NCI-H2081 (cell line): ENCODE data around the gene ADGRD1.

ENCODE experiments used
- DNase-seq, 2 experiments: peaks; one replicate each; lab custom pipeline; 2025; lab: John Stamatoyannopoulos, UW

The ADGRD1 gene

DNA sequence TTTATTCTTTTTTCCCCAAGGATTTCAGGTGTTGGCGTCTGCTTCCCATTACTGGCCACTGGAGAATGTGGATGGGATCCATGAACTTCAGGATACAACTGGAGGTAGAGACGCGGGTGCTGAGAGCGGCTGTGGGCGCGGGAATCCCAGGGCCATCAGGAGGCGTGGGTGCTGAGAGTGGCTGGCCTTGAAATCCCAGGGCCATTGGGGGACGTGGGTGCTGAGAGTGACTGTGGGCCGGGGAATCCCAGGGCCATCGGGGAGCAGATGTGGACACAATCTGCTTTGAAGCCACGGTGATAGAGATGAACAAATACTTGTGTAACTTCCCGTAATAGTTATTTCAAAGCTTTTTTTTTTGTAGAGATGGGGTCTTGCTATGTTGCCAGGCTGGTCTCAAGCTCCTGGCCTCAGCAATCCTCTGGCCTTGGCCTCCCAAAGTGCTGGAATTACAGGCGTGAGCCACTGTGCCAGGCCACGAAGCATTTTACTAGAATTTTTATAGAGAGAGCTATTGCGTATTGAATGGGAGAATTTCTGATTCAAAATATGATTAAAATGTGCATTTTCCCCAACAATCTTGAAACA lies 12.8 kb downstream of the ADGRD1 start:
- no peak for DNase-seq

DNA sequence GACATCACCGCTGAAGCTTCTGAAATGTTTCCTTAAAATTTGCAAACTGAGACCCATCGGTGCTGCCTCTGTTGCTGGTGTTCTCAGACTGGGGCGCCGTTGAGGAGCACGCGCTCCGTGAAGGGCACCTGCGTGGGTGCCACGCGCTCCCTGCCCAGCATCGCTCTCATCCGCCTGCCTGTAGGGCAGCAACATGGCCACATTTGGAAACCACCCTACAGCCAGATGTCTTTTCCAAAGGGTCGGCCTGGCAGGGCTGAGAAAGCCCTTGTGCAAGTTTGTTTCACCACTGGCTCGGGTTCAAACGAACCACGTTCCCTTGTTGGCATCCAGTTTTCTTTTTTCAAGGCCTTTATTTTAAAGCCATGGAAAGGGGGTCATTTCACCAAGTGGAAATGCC lies 13.9 kb downstream of the ADGRD1 start:
- no peak for DNase-seq

- DNase-seq: no peak
These were observed 14.9 kb downstream of the ADGRD1 start for GRCh38 chr12:130968611-130969010.

DNA sequence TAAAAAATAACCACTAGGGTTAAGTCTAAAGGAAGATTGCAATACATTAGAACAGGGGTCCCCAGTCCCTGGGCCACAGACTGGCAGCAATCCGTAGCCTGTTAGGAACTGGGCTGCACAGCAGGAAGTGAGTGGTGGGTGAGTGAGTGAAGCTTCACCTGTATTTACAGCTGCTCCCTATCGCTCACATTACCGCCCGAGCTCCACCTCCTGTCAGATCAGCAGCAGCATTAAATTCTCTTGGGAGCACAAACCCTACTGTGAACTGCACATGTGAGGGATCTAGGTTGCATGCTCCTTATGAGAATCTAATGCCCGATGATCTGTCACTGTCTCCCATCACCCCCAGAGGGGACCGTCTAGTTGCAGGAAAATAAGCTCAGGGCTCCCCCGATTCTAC lies 15.5 kb downstream of the ADGRD1 start:
- DNase-seq: no peak

DNA sequence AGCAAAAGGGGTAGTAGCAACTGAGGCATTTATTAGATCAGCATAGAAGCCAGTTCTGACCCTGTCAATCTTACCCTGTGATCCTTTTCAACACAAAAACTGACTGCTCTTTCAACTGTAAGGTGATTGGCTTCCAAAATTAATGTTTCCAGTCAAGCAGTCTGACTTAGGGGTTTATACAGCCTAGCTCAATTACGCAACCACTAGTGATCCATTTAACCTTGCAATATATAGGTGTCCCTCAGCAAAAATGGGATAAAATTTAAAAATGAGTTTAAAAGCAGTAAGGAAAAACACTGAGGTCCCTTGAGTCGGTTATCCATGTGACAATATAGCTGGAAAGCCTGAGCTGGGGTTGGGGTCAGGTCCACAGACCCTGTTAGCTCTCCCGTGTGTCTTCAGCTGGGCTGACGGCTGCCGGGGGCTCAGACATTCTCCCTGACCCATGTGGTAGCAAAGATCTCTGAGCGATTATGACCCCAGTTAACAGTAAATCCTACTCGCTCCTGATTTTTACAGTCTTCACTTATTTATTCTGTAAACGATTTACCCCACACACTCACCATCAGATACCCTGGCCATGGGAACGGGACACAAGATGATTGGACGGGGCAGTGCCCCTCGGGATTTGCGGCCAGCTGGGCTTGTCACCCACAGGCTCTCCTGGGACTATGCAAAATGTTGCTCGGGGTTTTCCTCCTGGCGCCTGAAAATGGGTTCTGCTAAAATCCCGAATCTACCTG lies 16.6 kb downstream of the ADGRD1 start:
- DNase-seq: no peak

DNA sequence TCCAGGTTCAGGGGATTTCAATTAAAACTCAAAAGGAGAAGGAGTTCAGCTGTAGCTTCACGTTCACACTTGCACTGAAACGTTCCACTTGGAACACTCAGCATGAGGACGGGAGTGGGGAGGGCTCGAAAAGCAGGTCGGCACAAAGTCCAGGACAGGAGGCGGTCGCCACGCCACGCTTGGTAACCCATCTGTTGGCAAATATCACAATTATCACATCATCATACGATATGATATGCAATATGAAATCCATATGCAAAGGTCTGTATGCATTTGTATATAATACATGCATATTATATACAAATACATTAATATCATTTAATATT lies 17.2 kb downstream of the ADGRD1 start:
- DNase-seq: no peak

GRCh38 chr12:130971925-130972585 lies 18.3 kb downstream of the ADGRD1 start:
- no peak for DNase-seq

- no peak for DNase-seq
These were observed 18.9 kb downstream of the ADGRD1 start for GRCh38 chr12:130972586-130972950.

- no peak for DNase-seq
These were observed 19.4 kb downstream of the ADGRD1 start for GRCh38 chr12:130973109-130973508.

GRCh38 chr12:130973906-130974305 lies 20.2 kb downstream of the ADGRD1 start:
- DNase-seq: no peak

- DNase-seq: no peak
These were observed 21.4 kb downstream of the ADGRD1 start for GRCh38 chr12:130975116-130975515.

DNA sequence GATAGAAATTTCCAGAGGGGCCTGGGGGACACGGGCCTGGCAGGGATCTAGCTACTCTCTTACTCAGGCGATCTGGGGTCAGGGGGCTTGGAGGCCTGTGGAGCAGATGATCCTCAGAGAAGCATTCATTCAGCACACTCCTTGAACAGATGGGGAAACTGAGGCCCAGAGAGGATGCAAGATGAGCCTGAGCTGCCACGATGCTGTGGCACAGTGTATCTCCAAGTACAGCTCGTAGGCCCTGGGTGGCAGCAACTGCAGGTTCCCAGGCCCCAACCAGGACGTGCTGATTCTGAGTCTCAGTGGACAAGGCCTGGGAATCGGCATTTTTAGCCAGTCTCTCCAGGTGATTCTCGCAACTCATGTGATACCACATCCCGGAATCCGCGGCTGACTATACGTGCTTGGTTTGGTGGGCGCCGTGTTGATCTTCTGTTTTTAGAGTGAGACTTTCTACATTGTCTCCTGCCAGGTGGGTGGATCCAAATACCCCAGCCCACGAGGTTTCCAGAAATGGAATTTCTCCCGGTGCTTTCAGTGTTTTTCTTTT lies 22.5 kb downstream of the ADGRD1 start:
- DNase-seq: no peak

- DNase-seq: no peak
These were observed 23.5 kb downstream of the ADGRD1 start for GRCh38 chr12:130977046-130977742.

GRCh38 chr12:130977743-130978095 lies 24.0 kb downstream of the ADGRD1 start:
- DNase-seq: no peak

- no peak for DNase-seq
These were observed 25.1 kb downstream of the ADGRD1 start for GRCh38 chr12:130978785-130979184.

DNA sequence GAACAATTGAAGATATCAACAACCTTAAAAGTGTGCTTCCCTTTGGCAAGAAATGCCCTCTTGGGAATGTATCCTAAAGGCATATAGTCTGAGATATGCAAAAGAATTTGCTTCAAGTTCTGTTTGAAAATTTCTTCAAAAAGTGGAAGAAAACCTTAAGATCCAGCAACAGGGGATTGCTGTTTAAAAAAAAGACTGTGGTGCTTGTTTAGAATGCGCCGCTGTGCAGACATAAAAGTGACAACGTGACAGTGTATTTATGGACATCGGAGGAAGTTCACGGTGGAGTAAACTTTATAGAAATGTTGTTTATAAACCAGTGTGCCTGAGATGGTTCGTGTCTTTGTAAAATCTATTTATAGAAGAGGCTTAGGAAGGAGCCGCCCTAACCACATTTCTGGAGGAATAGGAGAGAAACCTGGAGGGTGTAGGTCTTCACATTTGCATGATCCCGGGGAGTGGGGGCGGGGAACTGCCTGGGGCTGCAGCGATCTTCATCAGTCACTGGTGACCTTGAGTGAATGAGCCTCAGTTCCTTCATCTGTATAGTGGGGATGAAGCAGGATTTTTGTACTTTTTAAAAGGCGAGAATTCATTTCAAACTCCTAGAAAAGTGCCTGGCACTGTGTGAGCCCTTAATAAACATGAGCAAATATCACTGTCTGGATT lies 27.5 kb downstream of the ADGRD1 start:
- no peak for DNase-seq

GRCh38 chr12:130981911-130982310 lies 28.2 kb downstream of the ADGRD1 start:
- no peak for DNase-seq

GRCh38 chr12:130982565-130983225 lies 29.0 kb downstream of the ADGRD1 start:
- DNase-seq: no peak

- no peak for DNase-seq
These were observed 29.8 kb downstream of the ADGRD1 start for GRCh38 chr12:130983328-130984017.

- no peak for DNase-seq
These were observed 30.7 kb downstream of the ADGRD1 start for GRCh38 chr12:130984183-130985058.
